H9 (cell line): Measurements from ENCODE around the gene DMD. TPM values are rescaled to one million over a fixed set of nuclear protein-coding genes. Genes with fewer than 3 reads are reported as not detected.
A peak's percentile ranks its signal among the peaks of the same experiment; 100 is the strongest.

Experiments used
- DNase-seq: peaks from one replicate; pipeline ENCODE4 v3.0.0-alpha.2; 2017
- H2AFZ ChIP-seq: one replicate; pipeline ENCODE4 v1.6.1; 2013; ENCODE audit warnings: mild to moderate bottlenecking, low read length, control low read depth, moderate library complexity
- H2AK5ac ChIP-seq: 2 replicates; pipeline ENCODE4 v1.6.1; 2013; ENCODE audit warnings: low read length, control low read depth, mixed read lengths; ENCODE audit not compliant: insufficient read length
- H2BK120ac ChIP-seq: one replicate; pipeline ENCODE4 v1.6.1; 2013; ENCODE audit warnings: low read depth, mild to moderate bottlenecking, low read length, control low read depth, inconsistent platforms; ENCODE audit not compliant: poor library complexity, severe bottlenecking
- H2BK12ac ChIP-seq: 2 replicates; pipeline ENCODE4 v1.6.1; 2013; ENCODE audit warnings: low read length, control low read depth, mixed read lengths, low read depth; ENCODE audit not compliant: insufficient read length
- H2BK15ac ChIP-seq: 2 replicates; pipeline ENCODE4 v1.6.1; 2013; ENCODE audit warnings: low read depth, low read length, control low read depth
- H2BK20ac ChIP-seq: one replicate; pipeline ENCODE4 v1.6.1; 2013; ENCODE audit warnings: low read depth, mild to moderate bottlenecking, low read length, control low read depth, inconsistent platforms; ENCODE audit not compliant: poor library complexity, severe bottlenecking
- H2BK5ac ChIP-seq: 2 replicates; pipeline ENCODE4 v1.6.1; 2013; ENCODE audit warnings: low read length, control low read depth, mixed read lengths; ENCODE audit not compliant: insufficient read length
- H3K14ac ChIP-seq: 2 replicates; pipeline ENCODE4 v1.6.1; 2013; ENCODE audit warnings: low read length, control low read depth; ENCODE audit not compliant: insufficient read depth
- H3K18ac ChIP-seq: 2 replicates; pipeline ENCODE4 v1.6.1; 2013; ENCODE audit warnings: low read depth, mild to moderate bottlenecking, mixed read lengths, low read length, control low read depth; ENCODE audit not compliant: insufficient read length
- H3K23ac ChIP-seq: 2 replicates; pipeline ENCODE4 v1.6.1; 2013; ENCODE audit warnings: low read length, control low read depth, mixed read lengths, low read depth; ENCODE audit not compliant: insufficient read length
- H3K23me2 ChIP-seq: 2 replicates; pipeline ENCODE4 v1.6.1; 2013; ENCODE audit warnings: low read depth, mild to moderate bottlenecking, mixed read lengths, low read length, control low read depth; ENCODE audit not compliant: insufficient read length, poor library complexity, severe bottlenecking
- H3K27ac ChIP-seq: 2 replicates; pipeline ENCODE4 v1.5.1; 2013; ENCODE audit warnings: low read length, control low read depth, mixed read lengths, low read depth; ENCODE audit not compliant: insufficient read length
- H3K27me3 ChIP-seq: 2 replicates; pipeline ENCODE4 v1.6.1; 2013; ENCODE audit warnings: low read length, control low read depth, inconsistent platforms; ENCODE audit not compliant: insufficient read depth
- H3K4ac ChIP-seq: 2 replicates; pipeline ENCODE4 v1.6.1; 2013; ENCODE audit warnings: low read depth, mild to moderate bottlenecking, control low read depth, inconsistent platforms, low read length, moderate library complexity
- H3K4me1 ChIP-seq: 2 replicates; pipeline ENCODE4 v1.6.1; 2013; ENCODE audit warnings: low read length, control low read depth, inconsistent platforms; ENCODE audit not compliant: insufficient read depth
- H3K4me2 ChIP-seq: 2 replicates; pipeline ENCODE4 v1.6.1; 2013; ENCODE audit warnings: low read length, control low read depth, mixed read lengths; ENCODE audit not compliant: insufficient read length, insufficient read depth
- H3K56ac ChIP-seq: 2 replicates; pipeline ENCODE4 v1.6.1; 2013; ENCODE audit warnings: low read depth, mild to moderate bottlenecking, mixed read lengths, low read length, control low read depth; ENCODE audit not compliant: insufficient read length
- H3K79me1 ChIP-seq: 2 replicates; pipeline ENCODE4 v1.6.1; 2013; ENCODE audit warnings: low read depth, mild to moderate bottlenecking, moderate library complexity, low read length, control low read depth, inconsistent platforms; ENCODE audit not compliant: insufficient read depth, poor library complexity, severe bottlenecking
- H3K79me2 ChIP-seq: 2 replicates; pipeline ENCODE4 v1.6.1; 2013; ENCODE audit warnings: low read length, control low read depth, inconsistent platforms; ENCODE audit not compliant: insufficient read depth
- H3K9ac ChIP-seq: 2 replicates; pipeline ENCODE4 v1.6.1; 2013; ENCODE audit warnings: low read length, control low read depth, mixed read lengths; ENCODE audit not compliant: insufficient read length; ENCODE audit errors: extremely low read depth
- H3K9me3 ChIP-seq: one replicate; pipeline ENCODE4 v1.6.1; 2013; ENCODE audit warnings: low read depth, low read length, inconsistent platforms; ENCODE audit not compliant: control insufficient read depth
- H3T11ph ChIP-seq: one replicate; pipeline ENCODE4 v1.6.1; 2013; ENCODE audit warnings: mild to moderate bottlenecking, low read length, control low read depth, inconsistent platforms
- H4K20me1 ChIP-seq: one replicate; pipeline ENCODE4 v1.6.1; 2013; ENCODE audit not compliant: control insufficient read depth, insufficient read length, insufficient read depth
- H4K5ac ChIP-seq: 2 replicates; pipeline ENCODE4 v1.6.1; 2013; ENCODE audit warnings: low read depth, mild to moderate bottlenecking, mixed read lengths, low read length, control low read depth; ENCODE audit not compliant: insufficient read length
- H4K8ac ChIP-seq: replicated peaks from 2 replicates; pipeline ENCODE4 v1.6.1; 2013; ENCODE audit warnings: low read length, control low read depth, mixed read lengths, low read depth; ENCODE audit not compliant: insufficient read length
- H4K91ac ChIP-seq: 2 replicates; pipeline ENCODE4 v1.6.1; 2013; ENCODE audit warnings: low read depth, mild to moderate bottlenecking, moderate library complexity, mixed read lengths, low read length, control low read depth; ENCODE audit not compliant: insufficient read length
- H3K27ac Mint-ChIP-seq, 3 experiments: 2 replicates in 2 of 3; 3 replicates in 1 of 3; pipeline ENCODE4 v1.8.0; 2020 to 2021; ENCODE audit warnings: mixed read lengths in 3 of 3, mild to moderate bottlenecking in 1 of 3, moderate library complexity in 1 of 3
- H3K27me3 Mint-ChIP-seq: 2 replicates; pipeline ENCODE4 v1.8.0; 2021; ENCODE audit warnings: low read depth, mild to moderate bottlenecking, moderate library complexity, mixed read lengths
- H3K36me3 Mint-ChIP-seq, 3 experiments: 2 replicates in 2 of 3; 3 replicates in 1 of 3; pipeline ENCODE4 v1.8.0; 2020 to 2021; ENCODE audit warnings: low read depth in 3 of 3, mixed read lengths in 3 of 3; ENCODE audit not compliant: insufficient read depth in 1 of 3
- H3K4me1 Mint-ChIP-seq, 2 experiments: 2 replicates each; pipeline ENCODE4 v1.8.0; 2020; ENCODE audit warnings: mixed read lengths in 2 of 2
- H3K4me3 Mint-ChIP-seq, 2 experiments: 2 replicates in 1 of 2; 3 replicates in 1 of 2; pipeline ENCODE4 v1.8.0; 2020 to 2021; ENCODE audit warnings: mild to moderate bottlenecking in 2 of 2, mixed read lengths in 2 of 2, moderate library complexity in 1 of 2
- H3K9me3 Mint-ChIP-seq, 2 experiments: 2 replicates in 1 of 2; 3 replicates in 1 of 2; pipeline ENCODE4 v1.8.0; 2020; ENCODE audit warnings: mild to moderate bottlenecking in 2 of 2, mixed read lengths in 2 of 2, moderate library complexity in 1 of 2
- WGBS: extraction: QIAGEN DNeasy Blood & Tissue Kit; methylation state at CpG from one replicate; pipeline ENCODE4 v1.1.7; 2013; ENCODE audit warnings: missing lambda C conversion rate, low lambda C conversion rate, mixed read lengths; ENCODE audit not compliant: insufficient read length; ENCODE audit errors: extremely low coverage; 5-methylcytosine and 5-hydroxymethylcytosine counted together
- total RNA-seq: library from RNA; stranded (reverse); gene quantifications from 2 replicates; pipeline ENCODE4 v1.2.1, GENCODE V29; 2021
- TF ChIP-seq, protein P1 (sequence below): fragments of 200-600 bp; sonication (generic); conservative IDR thresholded peaks from 3 replicates; pipeline ENCODE4 v1.8.0; 2021; ENCODE audit warnings: antibody characterized with exemption, mild to moderate bottlenecking

The DMD gene
- total RNA-seq, 1 experiment from 2014 or later, result 3.8 TPM

DNA sequence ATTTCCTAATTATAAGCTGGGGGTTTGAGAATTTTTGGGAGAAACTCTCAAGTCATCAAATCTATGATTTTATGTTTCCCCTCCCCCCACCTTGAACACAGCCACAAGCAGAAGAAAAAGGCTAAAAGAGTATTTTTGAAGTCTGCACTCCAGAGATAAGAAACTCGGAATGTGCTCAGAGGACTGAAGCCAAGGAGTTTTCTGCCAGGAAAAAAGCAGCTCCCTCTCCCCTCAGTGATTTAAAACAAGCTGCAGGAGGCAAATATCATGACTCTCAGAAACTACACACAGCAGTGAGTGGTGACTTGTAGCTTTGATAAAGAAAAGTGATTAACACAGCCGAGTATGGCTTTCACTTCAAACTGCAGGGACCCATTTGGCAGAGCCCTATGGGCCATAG lies 1339.3 kb downstream of the DMD start:
- H3K79me1 ChIP-seq, result no peaks in the 10 kb centered on the region
- H3K9me3 ChIP-seq, result no peaks in the 10 kb centered on the region
- no peak overlapping the region for H3K4ac ChIP-seq
- H2AFZ ChIP-seq, result no peak overlapping the region
- H3K14ac ChIP-seq, result no peak overlapping the region
- no peak overlapping the region for H3T11ph ChIP-seq
- H3K4me2 ChIP-seq, result no peak overlapping the region
- no peak overlapping the region for H4K5ac ChIP-seq
- no peak overlapping the region for H2AK5ac ChIP-seq
- H3K4me1 ChIP-seq, result no peaks in the 10 kb centered on the region; the same call in 1 of the 2 replicates
- H2BK120ac ChIP-seq, result no peak overlapping the region
- no peak overlapping the region for H3K18ac ChIP-seq
- TF ChIP-seq, protein P1, sequence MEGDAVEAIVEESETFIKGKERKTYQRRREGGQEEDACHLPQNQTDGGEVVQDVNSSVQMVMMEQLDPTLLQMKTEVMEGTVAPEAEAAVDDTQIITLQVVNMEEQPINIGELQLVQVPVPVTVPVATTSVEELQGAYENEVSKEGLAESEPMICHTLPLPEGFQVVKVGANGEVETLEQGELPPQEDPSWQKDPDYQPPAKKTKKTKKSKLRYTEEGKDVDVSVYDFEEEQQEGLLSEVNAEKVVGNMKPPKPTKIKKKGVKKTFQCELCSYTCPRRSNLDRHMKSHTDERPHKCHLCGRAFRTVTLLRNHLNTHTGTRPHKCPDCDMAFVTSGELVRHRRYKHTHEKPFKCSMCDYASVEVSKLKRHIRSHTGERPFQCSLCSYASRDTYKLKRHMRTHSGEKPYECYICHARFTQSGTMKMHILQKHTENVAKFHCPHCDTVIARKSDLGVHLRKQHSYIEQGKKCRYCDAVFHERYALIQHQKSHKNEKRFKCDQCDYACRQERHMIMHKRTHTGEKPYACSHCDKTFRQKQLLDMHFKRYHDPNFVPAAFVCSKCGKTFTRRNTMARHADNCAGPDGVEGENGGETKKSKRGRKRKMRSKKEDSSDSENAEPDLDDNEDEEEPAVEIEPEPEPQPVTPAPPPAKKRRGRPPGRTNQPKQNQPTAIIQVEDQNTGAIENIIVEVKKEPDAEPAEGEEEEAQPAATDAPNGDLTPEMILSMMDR, result no peak
- H3K9ac ChIP-seq, result no peak overlapping the region
- H3K27me3 ChIP-seq, result no peaks in the 10 kb centered on the region
- Mint-ChIP-seq H3K9me3 (peaks cover 19 to 25% of the 10 kb centered on the region in 2 experiments), H3K36me3 (no peaks in the 10 kb centered on the region), H3K4me1 (peaks cover 6 to 7% of the 10 kb centered on the region in 2 experiments; a peak in 3 of 4 replicates), H3K4me3 (no peak overlapping the region), H3K27ac (peak overlapping the region in 2 of 3 experiments; percentile 44 to 59; a peak in 1 of 7 replicates), H3K27me3 (no peaks in the 10 kb centered on the region)
- no peaks in the 10 kb centered on the region for H3K23me2 ChIP-seq
- H3K56ac ChIP-seq, result no peak overlapping the region
- no peak for DNase-seq
- H3K27ac ChIP-seq, result no peak overlapping the region
- no peak overlapping the region for H2BK5ac ChIP-seq
- no peaks in the 10 kb centered on the region for H4K20me1 ChIP-seq
- no peak overlapping the region for H4K91ac ChIP-seq
- no peak overlapping the region for H2BK20ac ChIP-seq
- no peak overlapping the region for H2BK12ac ChIP-seq
- H3K23ac ChIP-seq, result no peak overlapping the region
- no CpG with 5 or more reads among the region's 2 CpGs for WGBS
- no peaks in the 10 kb centered on the region for H3K79me2 ChIP-seq
- H4K8ac ChIP-seq, result no peak overlapping the region
- no peak overlapping the region for H2BK15ac ChIP-seq
